Lower leg skin (tissue), 3 donors: ENCODE results near the gene TMEM87B.

Source experiments
- POLR2A ChIP-seq, 2 donors: fragments of 450-650 bp; IDR thresholded peaks; one replicate each; pipeline ENCODE4 v1.6.1; 2016 to 2017; ENCODE audit warnings: antibody characterized with exemption in 2 of 2, mild to moderate bottlenecking in 1 of 2, moderate library complexity in 1 of 2
- TF ChIP-seq, protein P1 (sequence below), 3 donors: fragments of 450-650 bp; IDR thresholded peaks; one replicate each; pipeline ENCODE4 v1.5.1; 2016; ENCODE audit warnings: antibody characterized with exemption in 3 of 3, mild to moderate bottlenecking in 3 of 3, moderate library complexity in 2 of 3

DNA sequence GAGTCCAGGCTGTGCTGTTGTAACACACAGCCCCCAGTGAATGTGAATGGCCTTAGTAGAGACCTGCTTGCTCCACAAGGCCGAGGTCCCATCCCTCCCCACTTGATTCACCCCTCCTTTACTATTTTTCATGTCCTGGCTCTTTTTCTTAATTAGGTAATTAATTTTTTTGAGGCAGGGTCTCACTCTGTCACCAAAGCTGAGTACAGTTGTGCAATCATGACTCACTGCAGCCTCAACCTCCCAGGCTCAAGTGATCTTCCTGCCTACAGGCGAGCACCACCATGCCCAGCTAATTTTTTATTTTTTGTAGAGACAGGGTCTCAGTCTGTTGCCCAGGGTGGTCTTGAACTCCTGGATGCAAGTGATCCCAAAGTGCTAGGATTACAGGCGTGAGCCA lies 102.4 kb downstream of the TMEM87B start:
- TF ChIP-seq, protein P1, sequence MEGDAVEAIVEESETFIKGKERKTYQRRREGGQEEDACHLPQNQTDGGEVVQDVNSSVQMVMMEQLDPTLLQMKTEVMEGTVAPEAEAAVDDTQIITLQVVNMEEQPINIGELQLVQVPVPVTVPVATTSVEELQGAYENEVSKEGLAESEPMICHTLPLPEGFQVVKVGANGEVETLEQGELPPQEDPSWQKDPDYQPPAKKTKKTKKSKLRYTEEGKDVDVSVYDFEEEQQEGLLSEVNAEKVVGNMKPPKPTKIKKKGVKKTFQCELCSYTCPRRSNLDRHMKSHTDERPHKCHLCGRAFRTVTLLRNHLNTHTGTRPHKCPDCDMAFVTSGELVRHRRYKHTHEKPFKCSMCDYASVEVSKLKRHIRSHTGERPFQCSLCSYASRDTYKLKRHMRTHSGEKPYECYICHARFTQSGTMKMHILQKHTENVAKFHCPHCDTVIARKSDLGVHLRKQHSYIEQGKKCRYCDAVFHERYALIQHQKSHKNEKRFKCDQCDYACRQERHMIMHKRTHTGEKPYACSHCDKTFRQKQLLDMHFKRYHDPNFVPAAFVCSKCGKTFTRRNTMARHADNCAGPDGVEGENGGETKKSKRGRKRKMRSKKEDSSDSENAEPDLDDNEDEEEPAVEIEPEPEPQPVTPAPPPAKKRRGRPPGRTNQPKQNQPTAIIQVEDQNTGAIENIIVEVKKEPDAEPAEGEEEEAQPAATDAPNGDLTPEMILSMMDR (IDR thresholded peaks at IDR 0.05) = no peak
- no peak for TF ChIP-seq POLR2A (IDR thresholded peaks at IDR 0.05)
